Lung (tissue), 12 donors: ENCODE data around the gene CAPN5. TPM values are rescaled to one million over a fixed set of nuclear protein-coding genes. Genes with fewer than 3 reads are reported as not detected.

Source experiments
- ATAC-seq: fragments of 200-7000 bp; cut with Tn5 transposase; one replicate; pipeline ENCODE4 v1.9.1; 2020; ENCODE audit warnings: moderate number of reproducible peaks; ENCODE audit not compliant: insufficient read depth, low FRiP score
- DNase-seq, 3 donors: peaks; one replicate each; pipeline ENCODE4 v3.0.0-alpha.2; 2013 to 2017
- H3K27ac ChIP-seq, 2 donors: one replicate each; pipeline ENCODE4 v1.5.1; 2013; ENCODE audit warnings: mild to moderate bottlenecking in 2 of 2, moderate library complexity in 2 of 2, control low read depth in 1 of 2, inconsistent platforms in 1 of 2, low read depth in 1 of 2, low read length in 1 of 2
- H3K27me3 ChIP-seq, 3 donors: one replicate each; pipeline ENCODE4 v1.5.1; 2013; ENCODE audit warnings: low read length in 2 of 3; ENCODE audit not compliant: control insufficient read depth in 3 of 3, insufficient read depth in 3 of 3
- H3K36me3 ChIP-seq, 4 donors: one replicate each; pipeline ENCODE4 v1.5.1; 2013; ENCODE audit warnings: low read length in 4 of 4, mild to moderate bottlenecking in 1 of 4, moderate library complexity in 1 of 4; ENCODE audit not compliant: control insufficient read depth in 4 of 4, insufficient read depth in 4 of 4
- H3K4me1 ChIP-seq, 5 donors: one replicate each; pipeline ENCODE4 v1.5.1; 2013; ENCODE audit warnings: low read length in 5 of 5, mild to moderate bottlenecking in 2 of 5, moderate library complexity in 1 of 5; ENCODE audit not compliant: control insufficient read depth in 5 of 5, insufficient read depth in 5 of 5
- H3K4me3 ChIP-seq: one replicate; pipeline ENCODE4 v1.5.1; 2013; ENCODE audit warnings: mild to moderate bottlenecking, control low read depth, moderate library complexity
- H3K9ac ChIP-seq, 2 donors: one replicate each; pipeline ENCODE4 v1.5.1; 2013; ENCODE audit warnings: low read length in 2 of 2, control low read depth in 1 of 2; ENCODE audit not compliant: insufficient read depth in 1 of 2
- H3K9me3 ChIP-seq, 4 donors: one replicate each; pipeline ENCODE4 v1.5.1; 2013; ENCODE audit warnings: low read length in 3 of 4, mild to moderate bottlenecking in 1 of 4, moderate library complexity in 1 of 4; ENCODE audit not compliant: control insufficient read depth in 4 of 4, insufficient read depth in 3 of 4
- WGBS, 2 donors: extraction: QIAGEN DNeasy Blood & Tissue Kit; methylation state at CpG; one replicate each; pipeline ENCODE4 v1.1.7; 2013; 5-methylcytosine and 5-hydroxymethylcytosine counted together
- polyA plus RNA-seq, 2 donors: library from polyadenylated mRNA; stranded (reverse); fragments of 200-250 nt; gene quantifications; one replicate each; pipeline ENCODE4 v1.2.1, GENCODE V29; 2013
- total RNA-seq, 2 donors: library from RNA; depleted of rRNA in 1 of 2; stranded (reverse); fragments of >200 nt in 1 of 2; gene quantifications; one replicate each; pipeline ENCODE4 v1.2.1, GENCODE V29; 2014 to 2021
- TF ChIP-seq, protein P1 (sequence below): IDR thresholded peaks from 2 replicates; pipeline ENCODE4 v1.5.1; 2012; ENCODE audit warnings: mild to moderate bottlenecking; ENCODE audit errors: control extremely low read depth, extremely low read depth
- donor health status: control.
- donor health status: control.
- donor health status: Bipolar disorder and iron deficiency.
- donor health status: healthy.
- donor health status: DM: yes; HTN: yes; CAD: no.

The CAPN5 gene
- total and polyA plus RNA-seq, 4 donors, result 3.0 to 16.1 (median 9.4) TPM

DNA sequence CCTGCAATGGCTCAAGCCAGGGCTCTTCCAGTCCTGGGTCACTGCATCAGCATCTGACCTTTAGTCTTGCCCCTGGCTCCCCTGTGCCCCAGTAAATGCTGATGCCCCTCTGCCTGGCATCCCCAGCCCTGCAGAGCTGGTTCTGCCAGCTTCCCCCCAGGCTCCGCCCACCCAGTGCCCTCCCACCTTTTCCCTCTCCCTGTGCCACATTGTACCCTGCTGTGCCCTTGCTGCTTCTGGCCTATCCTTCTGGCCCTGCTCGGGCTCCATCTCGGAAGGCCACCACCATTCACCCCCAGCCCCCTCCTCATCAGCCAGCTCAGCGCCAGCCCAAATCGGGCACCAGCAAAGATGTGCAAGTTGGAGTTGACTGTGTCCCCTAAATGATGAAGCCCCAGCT is 7.4 kb downstream of the CAPN5 start:
- TF ChIP-seq, protein P1, sequence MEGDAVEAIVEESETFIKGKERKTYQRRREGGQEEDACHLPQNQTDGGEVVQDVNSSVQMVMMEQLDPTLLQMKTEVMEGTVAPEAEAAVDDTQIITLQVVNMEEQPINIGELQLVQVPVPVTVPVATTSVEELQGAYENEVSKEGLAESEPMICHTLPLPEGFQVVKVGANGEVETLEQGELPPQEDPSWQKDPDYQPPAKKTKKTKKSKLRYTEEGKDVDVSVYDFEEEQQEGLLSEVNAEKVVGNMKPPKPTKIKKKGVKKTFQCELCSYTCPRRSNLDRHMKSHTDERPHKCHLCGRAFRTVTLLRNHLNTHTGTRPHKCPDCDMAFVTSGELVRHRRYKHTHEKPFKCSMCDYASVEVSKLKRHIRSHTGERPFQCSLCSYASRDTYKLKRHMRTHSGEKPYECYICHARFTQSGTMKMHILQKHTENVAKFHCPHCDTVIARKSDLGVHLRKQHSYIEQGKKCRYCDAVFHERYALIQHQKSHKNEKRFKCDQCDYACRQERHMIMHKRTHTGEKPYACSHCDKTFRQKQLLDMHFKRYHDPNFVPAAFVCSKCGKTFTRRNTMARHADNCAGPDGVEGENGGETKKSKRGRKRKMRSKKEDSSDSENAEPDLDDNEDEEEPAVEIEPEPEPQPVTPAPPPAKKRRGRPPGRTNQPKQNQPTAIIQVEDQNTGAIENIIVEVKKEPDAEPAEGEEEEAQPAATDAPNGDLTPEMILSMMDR, result no peak
- peaks cover 0 to 28% (median 23%) of the 10 kb centered on the region in 5 donors for H3K4me1 ChIP-seq
- DNase-seq (peak in 1 of 3 donors; percentile 11), ATAC-seq (no peak)
- 85 to 91% methylated on average over 5 of the region's 5 CpGs for WGBS, 2 donors
- no peaks in the 10 kb centered on the region for H3K27me3 ChIP-seq
- peak overlapping the region in 1 of 2 donors; percentile 71 for H3K9ac ChIP-seq
- H3K4me3 ChIP-seq, result no peak overlapping the region
- H3K27ac ChIP-seq, result peak overlapping the region in 1 of 2 donors; percentile 61
- H3K36me3 ChIP-seq, result no peaks in the 10 kb centered on the region
- no peaks in the 10 kb centered on the region for H3K9me3 ChIP-seq

DNA sequence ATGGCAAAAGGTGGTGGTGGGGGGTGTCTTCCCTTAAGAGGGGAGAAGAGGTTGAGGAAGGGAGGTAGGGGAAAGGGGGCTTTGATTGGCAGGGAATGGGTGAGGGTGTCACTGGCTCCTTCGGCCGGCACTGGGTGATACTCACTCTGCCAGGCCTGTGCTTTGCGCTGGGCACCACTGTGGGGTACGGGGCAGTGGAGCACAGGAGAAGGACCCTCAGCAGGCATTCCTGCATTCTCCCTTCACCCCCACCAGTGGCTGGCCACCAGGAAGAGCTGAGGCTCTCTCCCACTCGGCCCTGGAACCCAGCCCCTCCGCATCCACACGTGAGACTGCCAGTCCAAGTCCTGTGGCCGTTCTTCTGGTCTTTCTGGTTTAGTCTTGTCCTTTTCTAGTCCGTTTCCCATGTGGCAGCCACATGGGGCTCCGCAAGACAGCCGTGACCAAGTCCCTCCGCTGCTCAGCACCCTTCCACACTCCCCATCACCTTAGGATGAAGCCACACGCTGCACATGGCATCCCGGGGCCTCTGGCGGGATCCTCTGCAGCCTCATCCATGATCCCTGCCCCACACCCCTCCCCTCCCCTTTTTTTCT is 8.0 kb downstream of the CAPN5 start:
- DNase-seq (peak in 2 of 3 donors; percentile 14 to 29), ATAC-seq (no peak)
- Histone ChIP-seq H3K27ac (peak overlapping the region in 1 of 2 donors; percentile 61), H3K9ac (no peak overlapping the region), H3K9me3 (no peaks in the 10 kb centered on the region), H3K4me3 (no peak overlapping the region), H3K36me3 (no peaks in the 10 kb centered on the region), H3K27me3 (no peaks in the 10 kb centered on the region), H3K4me1 (peaks cover 0 to 28% (median 23%) of the 10 kb centered on the region in 5 donors)
- WGBS, 2 donors, result 75 to 86% methylated on average over 14 to 15 of the region's 15 CpGs
- TF ChIP-seq, protein P1, result no peak

DNA sequence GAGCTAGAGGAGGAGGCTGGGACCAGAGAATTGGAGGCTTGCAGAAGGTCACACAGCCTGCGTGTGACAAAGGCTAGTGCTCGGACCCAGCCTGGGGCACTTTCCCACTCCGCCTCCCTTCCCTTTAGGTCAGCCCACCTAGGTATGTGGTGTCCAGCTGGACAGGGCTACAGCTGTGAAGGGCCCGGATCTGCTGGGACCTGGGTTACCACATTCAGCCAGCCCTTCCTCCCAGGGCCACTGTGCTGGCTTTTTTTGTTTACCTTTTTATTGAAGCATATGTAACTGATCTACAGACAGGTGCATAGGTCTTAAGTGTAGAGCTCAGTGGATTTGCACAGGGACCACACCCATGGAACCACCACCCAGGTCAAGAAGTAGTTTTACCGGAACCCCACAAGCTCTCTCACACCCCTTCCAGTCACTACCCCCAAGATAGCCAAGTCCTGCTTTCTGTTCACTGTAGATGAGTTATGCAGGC is 8.7 kb downstream of the CAPN5 start:
- ATAC-seq (no peak), DNase-seq (peak in 2 of 3 donors; percentile 11 to 29)
- no peaks in the 10 kb centered on the region for H3K9me3 ChIP-seq
- no peaks in the 10 kb centered on the region for H3K27me3 ChIP-seq
- peaks cover 0 to 28% (median 23%) of the 10 kb centered on the region in 5 donors for H3K4me1 ChIP-seq
- WGBS, 2 donors, result 76 to 78% methylated on average over 5 of the region's 5 CpGs
- TF ChIP-seq, protein P1, result no peak
- no peak overlapping the region for H3K4me3 ChIP-seq
- H3K9ac ChIP-seq, result no peak overlapping the region
- no peaks in the 10 kb centered on the region for H3K36me3 ChIP-seq
- no peak overlapping the region for H3K27ac ChIP-seq
